Left renal pelvis (tissue), 4 donors: Measurements from ENCODE around the gene BTF3L4. TPM values are rescaled to one million over a fixed set of nuclear protein-coding genes. Genes with fewer than 3 reads are reported as not detected.
A peak's percentile ranks its signal among the peaks of the same experiment; 100 is the strongest.
"Not testable (repeated sequence)": the region's sequence is repeated elsewhere in the genome, so short reads cannot be mapped to it uniquely, and the experiment has no call there.

Experiments used
- DNase-seq, 4 donors: peaks; one replicate each; pipeline ENCODE4 v3.0.0-alpha.2; 2013; ENCODE audit warnings: low read depth in 4 of 4, low spot score in 3 of 4
- polyA plus RNA-seq, 4 donors: library from polyadenylated mRNA; unstranded; fragments of 120-200 nt; gene quantifications; one replicate each; pipeline ENCODE4 v1.2.1, GENCODE V29; 2013; ENCODE audit not compliant: insufficient read length in 4 of 4

The BTF3L4 gene
- polyA plus RNA-seq, result 10 to 100 TPM; 73.2 to 90.6 (median 82.1) TPM

DNA sequence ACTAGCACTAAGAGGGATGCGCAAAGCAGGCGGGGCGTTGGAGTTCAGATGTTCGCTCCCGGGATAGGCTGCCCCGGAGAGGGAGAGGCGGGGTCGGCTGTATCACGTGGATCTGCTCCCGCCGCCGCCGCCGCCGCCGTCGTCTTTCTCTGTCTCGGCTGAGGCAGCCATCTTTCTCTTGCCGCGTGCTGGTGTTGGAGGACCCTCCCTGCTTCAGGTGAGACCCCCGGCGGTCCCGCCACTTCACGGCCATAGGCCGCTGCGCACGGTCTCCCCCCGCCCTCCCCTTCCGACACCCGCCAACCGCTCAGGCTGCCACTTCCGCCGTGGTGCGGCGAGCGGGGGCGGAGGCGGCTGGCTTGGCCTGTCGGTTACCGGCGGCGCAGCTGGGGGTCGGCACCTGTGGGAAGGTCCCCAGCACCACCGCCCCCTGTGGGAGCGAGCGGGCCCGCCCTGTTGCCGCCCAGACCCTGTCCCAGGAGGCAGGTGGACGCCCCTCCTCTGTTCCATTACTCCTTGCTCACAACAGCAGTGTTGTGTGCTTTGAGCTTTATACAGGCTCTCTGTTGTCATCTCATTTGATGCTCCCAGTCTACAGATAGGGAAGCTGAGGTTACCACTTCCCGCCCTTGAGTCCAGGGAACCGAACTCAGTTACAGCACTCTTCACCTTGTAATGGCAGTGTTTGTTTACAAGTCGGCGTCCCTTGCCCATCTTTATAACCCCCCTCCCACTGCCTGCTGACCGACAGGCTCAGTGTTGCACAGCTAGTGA lies at the start of gene BTF3L4:
Gene BTF3L4, plus strand, starts transcription at position 133 of the 774 bp plus-strand sequence. CDS start 3,553 bp downstream, outside the sequence.
- peak; percentile 71 to 85 (median 80) for DNase-seq

DNA sequence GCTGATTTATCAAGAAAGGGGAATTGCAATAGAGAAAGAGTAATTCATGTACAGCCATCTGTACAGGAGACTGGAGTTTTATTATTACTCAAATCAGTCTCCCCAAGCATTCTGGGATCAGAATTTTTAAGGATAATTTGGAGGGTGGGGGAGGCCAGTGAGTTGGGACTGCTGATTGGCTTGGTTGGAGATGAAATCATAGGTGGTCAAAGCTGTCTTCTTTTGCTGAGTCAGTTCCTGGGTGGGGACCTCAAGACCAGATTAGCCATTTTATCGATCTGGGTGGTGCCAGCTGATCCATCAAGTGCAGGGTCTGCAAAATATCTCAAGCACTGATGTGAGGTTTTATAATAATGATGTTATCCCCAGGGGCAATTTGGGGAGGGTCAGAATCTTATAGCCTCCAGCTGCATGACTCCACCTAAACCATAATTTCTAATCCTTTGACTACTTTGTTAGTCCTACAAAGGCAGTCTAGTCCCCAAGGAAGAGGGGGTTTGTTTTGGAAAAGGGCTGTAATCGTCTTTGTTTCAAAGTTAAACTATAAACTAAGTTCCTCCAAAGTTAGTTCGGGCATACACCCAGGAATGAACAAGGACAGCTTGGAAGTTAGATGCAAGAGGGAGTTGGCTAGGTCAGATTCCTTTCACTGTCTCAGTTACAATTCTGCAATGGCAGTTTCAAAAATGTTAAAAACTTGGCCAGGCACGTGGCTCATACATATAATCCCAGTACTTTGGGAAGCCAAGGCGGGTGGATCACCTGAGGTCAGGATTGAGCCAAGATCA lies 48.7 kb upstream of the BTF3L4 start:
- no peak for DNase-seq

DNA sequence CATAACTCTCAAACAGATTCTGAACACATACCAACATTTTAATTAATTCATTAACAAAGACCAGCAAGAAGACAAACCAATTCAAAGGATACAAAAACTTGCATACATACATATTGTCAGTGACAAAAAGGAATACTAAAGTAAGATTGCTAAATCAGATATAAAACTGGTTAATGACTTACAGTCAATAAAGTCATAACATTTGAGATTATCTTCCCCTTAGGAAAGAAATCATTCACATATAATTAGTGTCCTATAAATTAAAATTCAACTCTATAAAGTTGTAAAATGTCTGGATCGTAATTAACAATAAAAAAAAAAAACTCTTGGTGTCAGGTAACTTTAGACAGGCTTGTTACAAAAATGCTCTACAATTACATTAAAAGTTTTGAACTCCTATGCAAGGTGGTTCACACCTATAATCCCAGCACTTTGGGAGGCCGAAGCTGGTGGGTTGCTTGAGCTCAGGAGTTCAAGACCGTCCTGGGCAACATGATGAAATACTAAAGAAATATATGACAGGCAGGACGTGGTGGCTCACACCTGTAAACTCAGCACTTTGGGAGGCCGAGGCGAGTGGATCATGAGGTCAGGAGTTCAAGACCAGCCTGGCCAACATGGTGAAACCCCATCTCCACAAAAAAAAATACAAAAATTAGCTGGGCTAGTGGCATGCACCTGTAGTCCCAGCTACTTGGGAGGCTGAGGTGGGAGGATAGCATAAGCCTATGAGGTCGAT lies 47.9 kb upstream of the BTF3L4 start:
- DNase-seq, result no peak

DNA sequence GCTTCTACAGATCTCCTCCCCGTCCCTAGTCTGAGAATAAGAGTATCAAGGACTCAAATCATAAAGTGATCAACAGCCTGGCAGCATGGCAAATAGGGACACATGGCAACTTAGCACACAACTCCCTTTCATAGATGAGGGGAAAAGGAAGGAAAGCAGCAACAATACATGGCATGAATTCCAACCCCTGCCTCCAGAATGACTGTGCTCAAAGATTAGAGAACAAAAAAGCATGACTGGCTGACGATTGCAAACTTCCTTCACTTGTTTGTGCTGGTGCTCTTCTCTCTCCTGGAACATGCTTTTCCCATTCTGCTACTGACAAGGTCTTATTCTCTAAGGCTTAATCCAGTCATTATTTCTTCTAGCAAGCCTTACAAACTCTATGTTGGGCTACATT lies 34.0 kb upstream of the BTF3L4 start:
- DNase-seq, result no peak

- no peak for DNase-seq
Observed at GRCh38 chr1:52026278-52026677, 29.8 kb upstream of the BTF3L4 start.

- no peak for DNase-seq
Observed at GRCh38 chr1:52028328-52028727, 27.8 kb upstream of the BTF3L4 start.

- DNase-seq, result not testable (repeated sequence)
Observed at GRCh38 chr1:52028839-52029238, 27.3 kb upstream of the BTF3L4 start.

- DNase-seq, result no peak
Observed at GRCh38 chr1:52032124-52032784, 23.8 kb upstream of the BTF3L4 start.

- peak in 2 of 4 donors; percentile 6 to 22 for DNase-seq
Observed at GRCh38 chr1:52032785-52033131, 23.3 kb upstream of the BTF3L4 start.

DNA sequence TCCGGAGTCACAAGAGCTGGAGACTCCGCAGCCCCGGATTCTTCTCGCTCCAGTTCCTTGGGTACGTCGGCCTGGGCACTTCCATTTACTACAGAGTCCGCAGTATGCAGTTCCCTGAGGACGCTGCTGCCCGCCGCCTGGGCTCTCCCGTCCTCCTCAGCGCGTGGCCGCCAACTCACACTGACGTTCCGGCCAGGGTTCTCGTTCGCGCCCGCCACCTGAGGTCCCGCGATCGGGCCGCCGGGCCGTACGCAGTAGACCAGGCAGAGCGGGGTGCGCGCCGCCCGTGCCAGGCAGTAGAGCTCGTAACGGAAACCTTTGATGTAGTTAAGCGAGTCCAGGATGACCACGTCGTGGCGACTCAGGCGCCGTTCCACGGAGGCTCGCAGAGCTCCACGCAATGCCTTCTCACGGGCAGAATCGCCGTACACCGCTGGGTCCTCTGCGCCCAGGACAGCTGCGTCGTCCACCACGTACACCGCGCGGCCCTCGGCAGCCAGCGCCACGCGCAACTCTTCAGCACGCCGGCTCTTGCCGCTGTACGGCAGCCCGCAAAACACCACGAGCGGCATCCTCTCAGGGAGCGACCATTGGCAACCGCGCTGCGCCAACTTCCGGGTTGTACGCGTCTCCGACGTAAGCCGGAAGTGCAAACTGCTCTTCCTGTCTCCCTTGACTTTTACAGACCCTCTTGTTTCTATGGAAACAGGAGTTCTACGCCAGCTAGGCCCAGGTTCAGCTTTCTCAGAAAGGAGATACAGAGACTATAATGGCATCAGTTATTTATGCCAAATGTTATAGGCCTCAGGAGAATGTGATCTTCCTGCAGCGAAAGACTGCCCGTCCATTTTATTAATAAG lies 22.7 kb upstream of the BTF3L4 start, which contains the start of gene KTI12:
Gene KTI12, minus strand, starts transcription at position 621 of the 860 bp plus-strand sequence. Its CDS starts 49 bp downstream, at position 572.
- DNase-seq, result peak; percentile 75 to 84 (median 80)

DNA sequence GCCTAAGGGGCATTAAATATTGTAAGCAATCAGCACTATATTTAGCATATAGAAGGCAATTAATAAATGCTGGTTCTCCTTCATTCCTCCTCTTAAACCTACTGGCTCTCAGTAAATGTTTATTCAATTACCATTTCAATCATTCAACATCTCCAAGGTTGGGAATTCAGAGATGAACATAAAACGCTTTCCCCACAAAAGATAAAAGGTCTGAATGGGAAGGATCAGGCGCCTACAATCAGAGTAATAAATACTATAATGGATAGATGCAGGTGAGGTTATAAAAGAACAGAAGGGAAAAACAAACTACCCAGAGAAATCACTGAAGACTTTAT lies 22.1 kb upstream of the BTF3L4 start:
- DNase-seq, result no peak

DNA sequence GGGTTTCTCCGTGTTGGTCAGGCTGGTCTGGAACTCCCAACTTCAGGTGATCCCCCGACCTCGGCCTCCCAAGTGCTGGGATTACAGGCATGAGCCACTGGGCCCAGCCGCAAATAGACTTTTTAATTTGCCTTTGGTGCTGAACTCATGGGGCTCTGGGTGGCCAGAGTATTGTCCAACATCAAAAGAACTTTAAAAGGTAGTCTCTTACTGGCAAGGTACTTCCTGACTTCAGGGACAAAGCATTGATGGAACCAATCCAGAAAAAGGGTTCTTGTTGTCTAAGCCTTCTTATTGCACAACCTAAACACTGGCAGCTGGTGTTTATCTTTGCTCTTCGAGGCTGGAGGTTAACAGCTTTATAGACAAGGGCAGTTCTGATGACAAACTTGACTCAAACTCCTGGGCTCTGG lies 18.7 kb upstream of the BTF3L4 start:
- DNase-seq, result no peak

GRCh38 chr1:52037909-52038308 lies 18.2 kb upstream of the BTF3L4 start:
- no peak for DNase-seq

- DNase-seq, result no peak
Observed at GRCh38 chr1:52041551-52042185, 14.4 kb upstream of the BTF3L4 start.

GRCh38 chr1:52045236-52045635 lies 10.9 kb upstream of the BTF3L4 start:
- no peak for DNase-seq

GRCh38 chr1:52045666-52046195 lies 10.4 kb upstream of the BTF3L4 start:
- DNase-seq, result not testable (repeated sequence)

DNA sequence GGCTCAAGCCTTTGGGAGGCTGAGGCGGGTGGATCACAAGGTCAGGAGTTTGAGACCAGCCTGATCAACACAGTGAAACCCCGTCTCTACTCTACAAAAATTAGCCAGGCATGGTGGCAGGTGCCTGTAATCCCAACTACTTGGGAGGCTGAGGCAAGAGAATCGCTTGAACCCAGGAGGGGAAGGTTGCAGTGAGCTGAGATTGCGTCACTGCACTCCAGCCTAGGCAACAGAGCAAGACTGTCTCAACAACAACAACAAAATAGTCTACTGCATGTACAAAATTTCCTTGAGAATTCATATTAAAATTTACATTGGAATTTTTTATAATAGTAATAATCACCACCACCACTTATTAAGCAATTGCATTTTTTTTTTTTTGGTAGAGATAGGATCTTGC lies 6.8 kb upstream of the BTF3L4 start:
- not testable (repeated sequence) for DNase-seq

DNA sequence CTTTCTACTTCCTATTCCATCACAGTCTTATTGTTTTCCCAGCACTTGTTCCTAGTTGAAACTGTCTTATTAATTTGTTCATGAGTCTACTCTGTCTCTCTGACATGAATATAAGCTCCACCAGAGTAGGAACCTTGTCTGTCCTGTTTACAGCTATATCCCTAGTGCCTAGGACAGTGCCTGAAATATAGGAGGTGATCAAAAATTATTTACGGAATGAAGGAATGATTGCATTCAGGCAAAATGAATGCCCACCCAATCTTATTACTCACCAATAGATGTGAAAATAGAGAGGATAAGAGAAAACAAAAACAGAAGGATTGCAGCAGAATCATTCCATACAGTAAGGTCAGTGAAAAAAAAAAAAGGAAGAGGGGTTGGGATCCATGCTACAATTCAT lies 2.2 kb upstream of the BTF3L4 start:
- no peak for DNase-seq

DNA sequence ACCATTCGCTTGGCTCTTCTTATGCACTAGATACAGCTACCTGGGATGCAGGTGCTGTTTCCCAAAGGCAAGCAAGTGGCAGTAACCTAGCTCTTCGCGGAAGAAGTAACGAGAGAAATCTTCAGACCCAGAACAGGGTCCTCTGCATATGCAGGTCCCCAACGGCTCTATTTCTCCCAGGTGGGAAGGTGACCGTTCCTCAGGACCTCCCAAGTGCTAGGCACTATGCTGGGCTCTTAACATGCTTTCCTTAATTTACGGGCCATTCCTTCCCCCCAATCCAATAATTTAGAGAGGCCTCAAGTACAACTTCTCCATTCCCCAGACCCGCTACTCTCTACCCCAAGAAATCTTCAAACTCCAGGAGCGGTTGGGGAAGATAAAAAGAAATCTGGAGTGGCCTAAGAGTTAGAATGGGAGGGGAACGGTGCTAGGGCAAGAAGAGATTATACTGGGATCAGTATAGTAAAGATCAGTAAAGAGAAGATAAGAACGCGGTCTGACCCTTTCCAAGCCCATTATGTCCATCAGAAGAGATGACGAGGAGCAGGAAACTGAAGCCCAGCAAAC lies 1.5 kb upstream of the BTF3L4 start:
- DNase-seq, result no peak
